A549 treated with Mapracorat at 1 μM for 4 hours (cell line): ENCODE measurements around the gene TMEM202. TPM values are rescaled to one million over a fixed set of nuclear protein-coding genes. Genes with fewer than 3 reads are reported as not detected.

Experiments used
- total RNA-seq: library from RNA; stranded (reverse); fragments of 200-300 nt; extraction: Qiagen RNA extraction; gene quantifications from 5 replicates; pipeline ENCODE4 v1.2.3, GENCODE V29; 2022

TMEM202 gene, protein sequence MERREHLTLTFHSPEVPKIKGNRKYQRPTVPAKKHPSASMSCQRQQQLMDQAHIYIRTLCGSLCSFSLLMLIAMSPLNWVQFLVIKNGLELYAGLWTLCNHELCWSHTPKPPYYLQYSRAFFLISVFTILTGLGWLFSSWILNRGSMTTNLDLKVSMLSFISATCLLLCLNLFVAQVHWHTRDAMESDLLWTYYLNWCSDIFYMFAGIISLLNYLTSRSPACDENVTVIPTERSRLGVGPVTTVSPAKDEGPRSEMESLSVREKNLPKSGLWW
- total RNA-seq, result not detected in 5 replicates

DNA sequence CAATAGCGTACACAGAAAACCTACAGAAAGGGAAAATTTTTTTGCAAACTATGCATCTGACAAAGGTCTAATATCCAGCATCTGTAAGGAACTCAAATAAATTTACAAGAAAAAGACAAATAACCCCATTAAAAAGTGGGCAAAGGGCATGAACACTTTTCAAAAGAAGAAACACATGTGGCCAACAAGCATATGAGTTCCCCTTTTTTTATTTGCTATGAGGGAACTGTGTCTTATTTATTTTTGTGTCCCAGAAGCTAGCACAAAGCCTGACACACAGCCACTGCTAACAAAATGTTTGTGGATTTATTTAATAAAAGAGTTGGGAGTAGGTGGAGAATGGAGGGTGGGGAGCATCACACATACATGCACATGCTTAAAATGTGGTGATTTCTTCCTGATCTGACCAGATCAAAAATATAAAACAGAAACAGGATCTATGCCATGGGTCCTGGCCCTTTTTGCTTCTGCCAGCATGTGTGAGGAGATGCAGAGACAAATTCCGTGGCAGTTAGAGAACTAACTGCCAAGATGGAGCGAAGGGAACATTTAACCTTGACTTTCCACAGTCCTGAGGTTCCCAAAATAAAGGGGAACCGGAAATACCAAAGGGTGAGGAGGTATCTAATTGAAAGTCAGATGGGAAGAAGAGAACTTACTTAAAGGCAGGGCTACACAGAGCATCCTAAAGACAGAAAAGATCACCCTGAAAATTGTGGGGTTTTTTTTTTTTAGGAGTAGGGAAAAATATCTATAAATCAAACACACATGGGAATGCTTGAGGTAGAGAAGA, at the start of gene TMEM202:
TSS of gene TMEM202 (plus strand) at position 510 of the 793 bp plus-strand sequence. CDS start at position 532, 22 bp downstream.

DNA sequence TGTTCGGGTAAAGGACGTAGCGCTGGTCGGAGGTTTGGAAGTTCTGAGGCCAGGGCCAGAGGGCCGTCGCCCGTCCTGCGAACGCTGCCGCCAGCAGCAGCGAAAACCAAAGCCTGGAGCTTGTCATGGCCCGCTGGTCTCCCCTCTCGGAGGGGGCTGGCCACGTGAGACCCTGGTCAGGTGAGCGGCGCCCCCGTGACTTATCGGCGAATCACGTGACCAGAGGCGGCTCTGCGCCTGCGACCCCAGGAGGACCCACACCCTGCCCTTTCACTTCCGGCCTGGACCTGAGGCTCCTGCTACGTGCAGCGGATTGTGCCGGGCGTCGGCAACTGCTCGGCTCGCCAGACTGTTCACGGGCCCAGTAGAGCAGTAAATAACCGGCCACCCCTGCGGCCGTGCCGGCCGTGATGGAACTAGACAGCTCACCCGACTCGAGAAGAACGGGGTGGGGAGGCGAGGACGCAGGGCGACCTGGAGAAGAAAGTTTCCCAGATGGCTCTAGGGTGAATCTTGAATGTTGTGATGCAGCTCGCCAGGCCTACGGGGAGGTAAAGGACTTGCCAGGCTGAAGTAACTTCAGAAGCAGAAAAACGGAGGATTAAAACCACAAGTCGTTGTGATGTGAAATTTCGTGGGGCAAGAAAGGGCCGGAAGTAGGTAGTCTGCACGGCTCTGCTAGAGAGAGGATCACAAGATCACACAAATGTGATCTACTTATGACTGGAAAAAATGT, 22.1 kb upstream of the TMEM202 start, which contains the start of gene HEXA:
TSS of gene HEXA (minus strand) at position 169 of the 736 bp plus-strand sequence. CDS start at position 127, 42 bp downstream.

Other genes starting within 250 kb of the TMEM202 start
- 0.09 to 0.13 TPM (median 0.12 TPM) in 4 of 5 replicates, not detected in the other for gene GRAMD2A, start 200.5 kb upstream of the TMEM202 start, total RNA-seq
- 2,890 to 3,431 TPM (median 3,241 TPM) in 5 replicates for gene PKM, start 167.1 kb upstream of the TMEM202 start, total RNA-seq
- gene PARP6, start 125.8 kb upstream of the TMEM202 start, total RNA-seq, result 47.9 to 66.0 TPM (median 59.9 TPM) in 5 replicates
- gene CELF6, start 78.1 kb upstream of the TMEM202 start, total RNA-seq, result 0.10 to 0.25 TPM (median 0.17 TPM) in 4 of 5 replicates, not detected in the other
- gene HEXA, start 22.3 kb upstream of the TMEM202 start, total RNA-seq, result 137 to 156 TPM (median 154 TPM) in 5 replicates
- gene ARIH1, start 76.0 kb downstream of the TMEM202 start, total RNA-seq, result 45.5 to 86.3 TPM (median 76.1 TPM) in 5 replicates